Tongue (tissue), 2 donors: ENCODE results near the gene LRBA. TPM values are rescaled to one million over a fixed set of nuclear protein-coding genes. Genes with fewer than 3 reads are reported as not detected.

Source experiments
- DNase-seq: peaks from one replicate; pipeline ENCODE4 v3.0.0-alpha.2; 2015
- total RNA-seq: library from RNA; depleted of rRNA; stranded (reverse); fragments of >200 nt; gene quantifications from one replicate; pipeline ENCODE4 v1.2.3, GENCODE V29; 2014

The LRBA gene
- total RNA-seq, 1 donor from 2014 or later = 73.0 TPM

GRCh38 chr4:150656891-150657290 lies 358.2 kb downstream of the LRBA start:
- no peak for DNase-seq

DNA sequence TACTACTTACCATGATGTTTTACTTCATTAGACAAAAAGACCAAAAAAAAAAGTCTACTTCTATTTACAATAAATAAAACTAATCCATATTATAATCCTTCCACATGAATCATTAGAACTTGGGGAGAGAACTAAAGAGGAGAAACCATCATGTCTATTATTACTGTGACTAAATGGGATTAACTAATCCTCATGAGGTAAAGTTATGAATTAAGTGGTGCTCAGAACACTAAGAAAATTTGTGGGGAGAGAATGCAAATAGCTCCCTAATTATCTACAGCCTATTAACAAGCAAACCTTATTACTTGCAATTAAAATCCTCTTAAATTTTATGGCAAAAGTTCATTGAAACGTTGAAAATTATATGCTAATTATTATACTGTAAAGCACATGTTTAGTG lies 364.3 kb downstream of the LRBA start:
- no peak for DNase-seq

- peak; percentile 1 for DNase-seq
Observed at GRCh38 chr4:150648123-150648522, 367.0 kb downstream of the LRBA start.

DNA sequence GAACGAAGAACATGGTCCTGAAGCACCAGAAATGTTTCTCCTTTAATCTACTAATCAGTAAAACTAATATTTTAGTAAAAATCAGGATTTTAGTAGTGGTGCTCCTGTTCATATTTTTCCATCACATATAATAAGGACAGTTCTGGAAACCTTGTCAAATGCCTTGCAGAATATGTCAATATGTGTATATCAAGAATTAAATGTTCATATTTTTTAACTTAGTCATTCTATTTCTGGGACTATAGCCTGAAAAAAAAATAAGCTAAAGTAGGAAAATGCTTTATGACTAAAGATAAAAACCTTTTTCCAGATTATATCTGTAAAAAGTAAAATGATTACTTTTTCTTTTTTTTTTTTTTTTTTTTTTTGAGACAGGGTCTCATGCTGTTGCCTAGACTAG lies 368.1 kb downstream of the LRBA start:
- DNase-seq = no peak

DNA sequence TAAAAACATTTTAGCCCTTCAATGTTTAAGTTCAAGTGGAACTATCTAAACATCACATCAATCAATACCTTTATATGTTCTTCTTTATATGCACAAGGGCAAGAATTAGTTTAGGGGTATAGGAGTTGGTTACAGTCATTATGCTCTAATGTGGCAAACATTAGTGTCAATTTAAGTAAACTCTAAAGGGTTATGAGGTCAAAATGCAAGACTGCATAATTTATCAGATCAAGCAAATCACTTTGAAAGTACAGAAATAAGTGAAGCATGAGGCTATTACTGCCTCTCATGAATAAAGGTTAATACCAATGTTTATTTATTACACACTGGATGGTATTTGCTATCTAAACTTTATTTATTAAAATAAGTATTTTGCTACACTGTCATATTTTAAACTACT lies 373.5 kb downstream of the LRBA start:
- no peak for DNase-seq

GRCh38 chr4:150632639-150633038 lies 382.4 kb downstream of the LRBA start:
- no peak for DNase-seq

- no peak for DNase-seq
Observed at GRCh38 chr4:150628073-150628472, 387.0 kb downstream of the LRBA start.

- no peak for DNase-seq
Observed at GRCh38 chr4:150625033-150625432, 390.1 kb downstream of the LRBA start.

GRCh38 chr4:150624055-150624454 lies 391.0 kb downstream of the LRBA start:
- DNase-seq = no peak

DNA sequence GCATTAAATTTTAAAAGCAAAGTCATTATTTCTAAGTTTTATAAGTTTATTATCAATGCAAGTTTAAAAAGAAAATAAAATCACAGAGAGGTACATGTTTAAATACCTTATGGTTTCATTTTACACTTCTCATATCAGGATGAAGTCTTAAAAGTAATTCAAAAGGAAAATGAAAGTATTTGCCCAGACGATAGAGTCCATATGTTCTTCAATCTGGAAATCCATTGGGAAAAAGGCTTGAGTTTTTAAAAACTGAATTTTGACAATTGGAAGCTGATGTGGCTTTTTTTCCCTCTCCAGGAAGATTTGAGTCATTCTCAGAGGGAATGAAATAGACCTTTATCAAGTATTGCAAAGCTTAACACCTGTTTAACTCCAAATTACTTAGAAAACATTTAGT lies 396.0 kb downstream of the LRBA start:
- DNase-seq = peak; percentile 4

GRCh38 chr4:150609131-150609530 lies 406.0 kb downstream of the LRBA start:
- DNase-seq = no peak

GRCh38 chr4:150600812-150601445 lies 414.2 kb downstream of the LRBA start:
- no peak for DNase-seq

- no peak for DNase-seq
Observed at GRCh38 chr4:150599547-150599946, 415.5 kb downstream of the LRBA start.

DNA sequence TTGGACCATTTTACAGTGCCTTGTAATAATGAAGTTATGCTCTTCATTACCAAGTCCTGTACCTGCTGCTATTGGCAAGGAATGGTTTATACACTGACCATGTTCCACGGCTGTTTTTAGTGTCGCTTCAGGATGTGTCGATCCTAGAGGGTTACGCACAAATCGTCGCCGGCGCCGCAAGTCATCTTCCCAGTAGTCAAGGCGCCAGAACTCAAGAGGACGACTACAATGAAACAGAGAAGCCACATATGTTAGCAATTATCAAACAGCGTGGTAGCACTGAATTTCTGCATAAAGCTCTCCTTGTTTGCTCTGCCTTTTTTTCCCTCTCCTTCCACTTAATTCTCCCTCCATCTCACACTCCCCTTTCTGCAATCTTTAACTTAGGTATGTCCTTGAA lies 416.2 kb downstream of the LRBA start:
- no peak for DNase-seq

GRCh38 chr4:150593996-150594395 lies 421.1 kb downstream of the LRBA start:
- peak; percentile 15 for DNase-seq

GRCh38 chr4:150591904-150592303 lies 423.2 kb downstream of the LRBA start:
- DNase-seq = no peak

- peak; percentile 10 for DNase-seq
Observed at GRCh38 chr4:150591406-150591805, 423.7 kb downstream of the LRBA start.

- DNase-seq = no peak
Observed at GRCh38 chr4:150590631-150591030, 424.5 kb downstream of the LRBA start.

- DNase-seq = no peak
Observed at GRCh38 chr4:150589157-150589556, 425.9 kb downstream of the LRBA start.

- no peak for DNase-seq
Observed at GRCh38 chr4:150588316-150588715, 426.8 kb downstream of the LRBA start.

DNA sequence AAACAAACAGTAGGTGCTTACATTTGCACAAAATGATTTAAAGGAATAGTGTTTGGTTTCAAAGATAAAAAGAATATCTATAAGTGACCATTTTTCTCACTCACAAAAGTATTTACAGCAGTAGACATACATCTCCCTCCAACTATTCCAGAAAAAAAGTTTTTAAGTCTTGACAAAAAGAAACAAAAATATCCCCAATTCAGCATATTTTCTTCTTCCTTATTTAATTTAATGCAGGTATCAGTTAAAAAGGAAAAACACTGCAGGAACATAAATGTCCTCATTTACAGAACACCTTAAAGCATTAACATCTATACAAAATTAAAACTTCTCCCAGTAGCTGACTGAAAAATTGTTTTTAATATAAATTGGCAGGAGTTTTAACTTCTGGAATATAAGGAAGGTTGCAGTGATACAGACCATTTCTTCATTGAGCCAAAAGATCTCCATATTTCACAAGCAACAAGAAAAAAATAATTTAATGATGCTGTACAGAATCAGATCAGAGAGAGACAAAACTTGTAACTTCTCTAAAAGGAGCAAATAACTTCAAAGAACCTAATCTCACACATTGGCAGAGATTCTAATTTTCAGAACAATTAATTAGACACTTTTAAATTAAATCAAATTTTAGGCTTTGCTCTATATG lies 428.8 kb downstream of the LRBA start:
- DNase-seq = no peak

DNA sequence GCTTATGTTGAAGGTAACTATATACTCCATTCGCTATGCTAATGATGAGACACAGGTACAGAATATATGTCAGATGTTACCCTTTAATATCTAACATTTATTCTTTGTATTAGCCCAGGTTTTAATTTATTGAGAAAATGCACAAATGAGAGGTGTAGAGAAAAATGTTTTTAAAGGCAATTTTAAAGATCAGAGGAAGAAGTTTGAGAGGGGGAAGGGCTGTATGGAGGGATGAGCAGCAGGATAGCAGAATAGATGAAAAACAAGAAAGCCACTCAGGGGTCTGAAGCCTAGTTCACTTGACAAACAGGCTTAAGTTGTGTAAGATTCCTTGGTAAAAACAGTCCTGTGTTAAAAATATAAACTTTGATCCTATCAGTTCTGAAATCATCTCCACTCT lies 429.5 kb downstream of the LRBA start:
- DNase-seq = peak; percentile 15

GRCh38 chr4:150584111-150584915 lies 430.8 kb downstream of the LRBA start:
- peak; percentile 10 for DNase-seq
